Activated T-cell treated with anti-CD3 and anti-CD28 coated beads, Interleukin-2, amount 50 U/mL, for 48 hours (primary cell): ENCODE measurements around the gene SPACA9.

ENCODE experiments used
- DNase-seq, 2 experiments: peaks; one replicate each; pipeline ENCODE4 v3.0.0-alpha.2; 2020

The SPACA9 gene

GRCh38 chr9:132894862-132895835 is 16.5 kb downstream of the SPACA9 start:
- no peak for DNase-seq

- DNase-seq = no peak
Observed at GRCh38 chr9:132896264-132896663, 17.6 kb downstream of the SPACA9 start.

DNA sequence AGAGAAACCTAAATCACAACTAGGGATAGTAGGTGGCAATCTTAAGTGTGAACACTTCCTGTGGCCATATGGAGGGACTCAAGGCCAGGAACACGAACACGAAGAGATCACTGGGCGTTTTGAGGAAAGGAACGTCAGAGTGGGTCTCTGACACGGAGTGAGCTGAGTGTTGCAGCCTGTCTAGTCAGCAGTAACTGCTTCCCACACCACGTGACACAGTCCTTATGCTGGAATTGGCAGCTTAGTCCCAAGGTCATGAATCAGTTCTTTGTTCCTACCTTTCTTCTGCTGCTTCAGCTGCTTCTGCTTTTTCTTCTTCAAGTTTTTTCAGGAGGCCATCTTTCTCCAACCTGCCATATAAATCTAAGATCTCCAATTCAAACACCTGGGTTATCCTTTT is 18.2 kb downstream of the SPACA9 start:
- no peak for DNase-seq

DNA sequence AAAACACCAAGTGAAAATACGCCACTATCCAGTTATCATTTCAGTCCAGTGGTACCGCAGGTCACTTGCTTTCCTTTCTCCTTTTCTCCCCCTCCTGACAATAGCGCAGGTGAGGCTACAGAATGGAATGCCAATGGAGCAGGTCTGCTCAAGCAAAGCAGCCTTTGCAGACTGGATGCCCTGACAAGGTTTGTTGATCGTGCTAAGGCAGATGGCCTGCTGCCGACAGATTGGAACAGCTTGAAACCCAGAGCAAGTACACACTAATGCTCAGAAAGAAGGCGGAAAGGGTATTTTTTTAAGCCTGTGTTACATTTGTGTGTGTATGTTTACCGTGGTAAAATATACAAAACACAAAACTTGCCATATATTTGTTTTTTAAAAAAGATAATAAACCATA is 19.4 kb downstream of the SPACA9 start:
- no peak for DNase-seq

DNA sequence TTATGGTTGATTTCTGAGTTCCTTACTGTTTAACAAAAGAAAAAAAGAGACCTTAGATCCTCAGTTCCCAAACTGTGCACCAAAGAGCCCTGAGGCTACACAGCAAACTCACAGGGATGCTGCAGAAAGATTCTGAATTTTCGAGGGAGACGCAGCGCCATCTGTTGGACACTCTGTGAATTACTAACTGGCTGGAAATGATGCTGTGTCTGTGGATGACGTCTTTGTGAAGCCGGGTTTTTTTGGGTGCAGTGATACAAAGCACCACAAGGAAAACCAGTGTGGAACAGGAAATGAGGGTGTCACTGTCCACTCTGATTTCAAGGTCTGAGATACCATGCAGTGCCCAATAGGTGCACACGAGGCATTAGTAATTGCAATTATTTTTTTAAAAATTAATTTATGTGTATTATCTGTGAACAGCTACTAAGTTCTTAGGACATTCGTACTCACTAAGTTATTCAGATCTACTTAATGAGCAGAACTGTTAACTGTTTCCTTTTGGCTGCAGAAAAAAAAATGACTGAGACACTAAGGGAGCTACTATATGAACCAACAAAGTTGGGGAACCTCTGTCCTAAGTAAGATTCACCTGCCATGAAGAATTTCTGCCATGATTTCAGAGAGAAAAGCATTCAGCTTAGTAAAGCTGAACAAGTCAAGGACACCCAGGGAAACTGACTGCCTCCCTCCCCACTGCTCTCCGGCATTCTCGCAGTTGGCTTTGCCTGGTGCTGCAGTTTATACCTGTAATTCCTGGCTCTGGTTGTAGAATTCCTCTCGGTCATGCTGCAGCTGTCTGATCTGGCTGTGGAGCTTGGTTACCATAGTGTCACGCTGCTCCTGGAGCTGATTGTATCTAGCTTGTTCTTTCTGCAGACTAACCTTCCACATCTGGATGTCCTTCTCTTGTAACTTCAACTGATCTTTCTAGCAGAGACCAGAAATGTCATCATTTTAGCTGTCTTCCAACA is 23.4 kb downstream of the SPACA9 start:
- peak; percentile 85 to 86 for DNase-seq

- no peak for DNase-seq
Observed at GRCh38 chr9:132903574-132904492, 25.1 kb downstream of the SPACA9 start.

DNA sequence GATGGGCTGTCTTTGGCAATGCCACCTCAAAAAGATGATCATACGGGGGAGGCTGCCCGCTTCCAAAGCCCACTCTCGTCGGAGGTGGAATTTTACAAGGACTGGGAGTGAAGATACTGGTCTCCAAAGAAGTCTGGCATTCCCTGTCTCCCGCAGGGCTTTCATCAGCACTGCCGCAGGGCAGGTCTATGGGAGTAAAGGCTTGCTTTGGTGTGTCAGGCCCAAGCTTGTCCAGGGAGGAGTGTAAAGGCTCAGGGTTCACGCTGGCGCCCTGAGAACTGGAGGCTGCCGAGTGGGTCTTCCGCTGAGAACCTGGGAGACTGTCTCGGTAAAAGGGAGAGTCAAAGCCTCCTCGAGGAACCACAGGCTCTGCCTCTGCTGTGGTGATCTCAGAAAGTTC is 27.0 kb downstream of the SPACA9 start:
- no peak for DNase-seq

GRCh38 chr9:132908635-132909034 is 29.9 kb downstream of the SPACA9 start:
- DNase-seq = no peak

DNA sequence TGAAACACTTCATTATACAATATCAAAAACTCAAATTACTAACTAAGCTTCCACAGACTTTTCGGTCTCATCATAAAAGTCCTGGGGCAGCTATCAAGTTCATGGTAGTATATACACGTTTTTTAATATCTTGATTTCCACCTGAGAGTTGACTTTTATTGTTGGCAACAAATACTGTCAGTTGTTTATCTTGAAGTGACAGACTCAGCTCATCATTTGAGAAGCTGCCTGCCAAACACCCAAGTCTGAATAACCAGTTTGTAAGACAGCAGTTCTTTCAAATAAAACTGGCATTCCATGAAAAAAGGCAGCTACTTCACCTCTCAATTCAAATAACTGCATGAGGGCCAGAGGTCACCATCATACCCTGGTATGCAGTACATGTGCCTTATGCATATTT is 30.6 kb downstream of the SPACA9 start:
- DNase-seq = no peak

- DNase-seq = no peak
Observed at GRCh38 chr9:132910376-132910775, 31.7 kb downstream of the SPACA9 start.

- DNase-seq = no peak
Observed at GRCh38 chr9:132912131-132912530, 33.4 kb downstream of the SPACA9 start.

DNA sequence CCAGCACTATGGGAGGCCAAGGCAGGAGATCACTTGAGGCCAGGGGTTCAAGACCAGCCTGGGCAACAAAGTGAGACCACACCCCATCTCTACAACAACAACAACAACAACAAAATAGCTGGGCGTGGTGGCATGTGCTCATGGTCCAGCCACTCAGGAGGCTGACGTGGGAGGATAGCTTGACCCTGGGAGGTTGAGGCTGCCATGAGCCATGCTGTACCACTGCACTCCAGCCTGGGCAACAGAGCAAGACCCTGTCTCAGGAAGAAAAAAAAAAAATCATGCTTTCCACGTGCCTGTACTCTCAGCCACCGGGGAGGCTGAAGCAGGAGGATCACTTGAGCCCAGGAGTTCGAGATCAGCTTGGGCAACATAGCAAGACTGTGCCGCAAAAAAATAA is 36.2 kb downstream of the SPACA9 start:
- no peak for DNase-seq

- DNase-seq = no peak
Observed at GRCh38 chr9:132919614-132920268, 41.0 kb downstream of the SPACA9 start.

GRCh38 chr9:132923346-132923902 is 44.7 kb downstream of the SPACA9 start:
- no peak for DNase-seq

- DNase-seq = no peak
Observed at GRCh38 chr9:132927704-132928103, 49.0 kb downstream of the SPACA9 start.

GRCh38 chr9:132931178-132931735 is 52.6 kb downstream of the SPACA9 start:
- no peak for DNase-seq

- DNase-seq = no peak
Observed at GRCh38 chr9:132935026-132935425, 56.3 kb downstream of the SPACA9 start.

DNA sequence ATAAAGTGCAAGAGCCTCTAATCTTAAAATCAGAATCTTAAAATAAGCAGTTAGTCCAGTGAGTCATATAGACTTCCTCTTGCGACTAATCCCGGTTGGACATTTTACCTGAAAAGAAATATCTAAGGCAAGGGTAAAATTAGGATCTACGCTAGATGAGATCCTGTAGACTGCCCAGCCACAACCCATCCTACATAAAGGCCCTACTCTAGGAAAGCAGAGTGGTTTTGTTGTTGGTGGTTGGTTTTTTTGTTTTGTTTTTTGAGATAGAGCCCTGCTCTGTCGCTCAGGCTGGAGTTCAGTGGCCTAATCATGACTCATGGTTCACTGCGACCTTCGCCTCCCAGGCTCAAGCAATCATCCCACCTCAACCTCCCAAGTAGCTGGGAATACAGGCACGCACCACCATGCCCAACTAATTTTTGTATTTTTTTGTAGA is 58.8 kb downstream of the SPACA9 start:
- DNase-seq = no peak

DNA sequence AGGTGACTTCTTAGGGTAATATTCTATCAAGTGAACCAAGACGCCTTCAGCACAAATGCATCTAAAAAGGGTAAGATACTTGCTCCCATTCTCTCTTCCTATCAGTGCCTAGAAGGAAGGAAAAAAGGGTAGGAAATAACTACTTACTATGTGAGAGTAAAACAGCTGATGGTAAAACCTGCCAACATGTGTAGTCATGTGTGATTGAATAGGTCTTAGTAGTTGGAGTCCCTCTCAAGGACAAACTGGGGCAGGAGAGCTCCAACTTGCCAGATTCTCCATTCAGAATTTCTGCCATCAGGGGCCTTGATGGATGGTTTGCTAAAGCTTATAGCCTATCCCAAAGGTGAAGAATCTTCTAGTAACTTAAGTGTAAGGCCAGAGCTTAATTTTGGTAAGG is 60.5 kb downstream of the SPACA9 start:
- no peak for DNase-seq
